Thyroid gland (tissue), 4 donors: ENCODE results near the gene PLA2G6. TPM values are rescaled to one million over a fixed set of nuclear protein-coding genes. Genes with fewer than 3 reads are reported as not detected.

Experiments used
- DNase-seq, 2 donors: peaks; one replicate each; pipeline ENCODE4 v3.0.0-alpha.2; 2019
- H3K27ac ChIP-seq, 3 donors: fragments of 200-600 bp; sonication (generic); 1 replicate in 2 of 3; 2 replicates in 1 of 3; pipeline ENCODE4 v1.5.1; 2016 to 2019; ENCODE audit warnings: mild to moderate bottlenecking in 1 of 3, moderate library complexity in 1 of 3
- H3K27me3 ChIP-seq: fragments of 200-600 bp; sonication (generic); one replicate; pipeline ENCODE4 v1.5.1; 2019
- H3K36me3 ChIP-seq, 2 donors: fragments of 200-600 bp; sonication (generic); one replicate each; pipeline ENCODE4 v1.5.1; 2016 to 2019
- H3K4me1 ChIP-seq, 2 donors: fragments of 200-600 bp; sonication (generic); one replicate each; pipeline ENCODE4 v1.5.1; 2017 to 2019
- H3K4me3 ChIP-seq, 3 donors: fragments of 200-600 bp; sonication (generic); replicated peaks in 1 of 3; 1 replicate in 2 of 3; 2 replicates in 1 of 3; pipeline ENCODE4 v1.5.1; 2016; ENCODE audit warnings: mild to moderate bottlenecking in 1 of 3
- H3K9me3 ChIP-seq: fragments of 200-600 bp; sonication (generic); one replicate; pipeline ENCODE4 v1.5.1; 2017
- POLR2A ChIP-seq, 2 donors: fragments of 450-650 bp; IDR thresholded peaks; one replicate each; pipeline ENCODE4 v1.6.1; 2017; ENCODE audit warnings: antibody characterized with exemption in 2 of 2, mild to moderate bottlenecking in 2 of 2, moderate library complexity in 1 of 2
- WGBS, 2 donors: methylation state at CpG; one replicate each; pipeline ENCODE4 v1.1.5; 2017; 5-methylcytosine and 5-hydroxymethylcytosine counted together
- intact Hi-C: fragments of 100-400 bp; cut with DNase I; formaldehyde crosslinking; loops from one replicate; pipeline ENCODE4 v1.15.1; 2023
- total RNA-seq, 4 donors: library from RNA; depleted of rRNA; stranded (reverse); fragments of >200 nt; gene quantifications; one replicate each; pipeline ENCODE4 v1.2.3, GENCODE V29; 2016
- TF ChIP-seq, protein P1 (sequence below), 6 experiments: fragments of 200-600 bp in 3 of 6; fragments of 450-650 bp in 3 of 6; sonication (generic) in 3 of 6; IDR thresholded peaks; one replicate each; pipeline ENCODE4 v1.5.1; 2016 to 2019; ENCODE audit warnings: antibody characterized with exemption in 6 of 6, mild to moderate bottlenecking in 2 of 6, inconsistent platforms in 1 of 6, moderate library complexity in 1 of 6

The PLA2G6 gene
- total RNA-seq, 4 donors from 2014 or later = 106 to 122 (median 112) TPM

DNA sequence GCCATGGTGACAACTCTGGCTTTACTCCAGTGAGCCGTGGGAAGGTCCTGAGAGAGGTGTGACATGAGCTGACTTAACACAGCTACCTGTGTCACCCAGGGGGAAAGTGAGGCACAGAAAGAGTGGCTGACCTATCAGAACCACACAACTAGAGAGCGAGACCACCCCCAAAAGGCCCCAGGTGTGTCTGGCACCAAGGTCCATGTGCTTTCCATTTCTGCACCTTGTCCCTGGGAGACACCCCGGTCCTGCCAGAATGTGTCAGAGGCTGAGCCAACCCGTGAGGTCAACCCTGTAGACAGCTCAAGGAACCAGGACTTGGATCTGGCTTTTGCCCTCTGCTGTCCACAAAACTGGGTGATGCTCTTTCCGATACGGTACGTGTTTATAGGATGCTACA is 29.9 kb upstream of the PLA2G6 start:
- Histone ChIP-seq H3K27me3 (no peaks in the 10 kb centered on the region), H3K4me1 (peaks cover 6 to 9% of the 10 kb centered on the region in 2 donors), H3K9me3 (no peaks in the 10 kb centered on the region), H3K27ac (no peak overlapping the region), H3K36me3 (no peaks in the 10 kb centered on the region), H3K4me3 (no peak overlapping the region)
- TF ChIP-seq, protein P1, sequence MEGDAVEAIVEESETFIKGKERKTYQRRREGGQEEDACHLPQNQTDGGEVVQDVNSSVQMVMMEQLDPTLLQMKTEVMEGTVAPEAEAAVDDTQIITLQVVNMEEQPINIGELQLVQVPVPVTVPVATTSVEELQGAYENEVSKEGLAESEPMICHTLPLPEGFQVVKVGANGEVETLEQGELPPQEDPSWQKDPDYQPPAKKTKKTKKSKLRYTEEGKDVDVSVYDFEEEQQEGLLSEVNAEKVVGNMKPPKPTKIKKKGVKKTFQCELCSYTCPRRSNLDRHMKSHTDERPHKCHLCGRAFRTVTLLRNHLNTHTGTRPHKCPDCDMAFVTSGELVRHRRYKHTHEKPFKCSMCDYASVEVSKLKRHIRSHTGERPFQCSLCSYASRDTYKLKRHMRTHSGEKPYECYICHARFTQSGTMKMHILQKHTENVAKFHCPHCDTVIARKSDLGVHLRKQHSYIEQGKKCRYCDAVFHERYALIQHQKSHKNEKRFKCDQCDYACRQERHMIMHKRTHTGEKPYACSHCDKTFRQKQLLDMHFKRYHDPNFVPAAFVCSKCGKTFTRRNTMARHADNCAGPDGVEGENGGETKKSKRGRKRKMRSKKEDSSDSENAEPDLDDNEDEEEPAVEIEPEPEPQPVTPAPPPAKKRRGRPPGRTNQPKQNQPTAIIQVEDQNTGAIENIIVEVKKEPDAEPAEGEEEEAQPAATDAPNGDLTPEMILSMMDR (IDR thresholded peaks at IDR 0.05) = no peak
- no peak for TF ChIP-seq POLR2A (IDR thresholded peaks at IDR 0.05)
- WGBS, 2 donors = 96 to 99% methylated on average over 7 of the region's 7 CpGs
- intact Hi-C loops = no loop called here
- no peak for DNase-seq

DNA sequence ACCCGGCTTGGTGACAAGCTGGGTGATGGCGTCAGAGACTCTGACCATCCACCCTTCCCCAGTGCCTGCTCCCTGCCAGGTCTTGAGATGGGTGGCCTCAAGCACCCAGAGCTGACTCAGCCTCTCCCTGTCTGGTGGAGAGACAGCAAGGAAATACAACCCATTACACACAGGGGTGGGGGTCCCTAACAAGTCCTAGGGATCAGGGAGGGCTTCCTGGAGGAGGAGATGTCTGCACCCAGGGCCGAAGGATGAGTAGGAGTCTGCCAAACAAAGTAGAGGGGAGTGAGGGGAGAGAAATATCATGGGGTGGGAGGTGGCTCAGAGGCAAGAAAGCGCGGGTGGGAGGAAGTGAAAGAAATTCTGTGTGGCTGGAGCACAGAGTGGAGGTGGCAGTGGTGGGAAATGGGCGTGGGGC is 26.9 kb upstream of the PLA2G6 start:
- Histone ChIP-seq H3K4me3 (no peak overlapping the region), H3K9me3 (no peaks in the 10 kb centered on the region), H3K36me3 (no peaks in the 10 kb centered on the region), H3K27me3 (no peaks in the 10 kb centered on the region), H3K27ac (no peak overlapping the region), H3K4me1 (peaks cover 7 to 21% of the 10 kb centered on the region in 2 donors)
- DNase-seq = no peak
- intact Hi-C loops = no loop called here
- WGBS, 2 donors = 91 to 94% methylated on average over 5 of the region's 6 CpGs
- no peak for TF ChIP-seq POLR2A (IDR thresholded peaks at IDR 0.05)

DNA sequence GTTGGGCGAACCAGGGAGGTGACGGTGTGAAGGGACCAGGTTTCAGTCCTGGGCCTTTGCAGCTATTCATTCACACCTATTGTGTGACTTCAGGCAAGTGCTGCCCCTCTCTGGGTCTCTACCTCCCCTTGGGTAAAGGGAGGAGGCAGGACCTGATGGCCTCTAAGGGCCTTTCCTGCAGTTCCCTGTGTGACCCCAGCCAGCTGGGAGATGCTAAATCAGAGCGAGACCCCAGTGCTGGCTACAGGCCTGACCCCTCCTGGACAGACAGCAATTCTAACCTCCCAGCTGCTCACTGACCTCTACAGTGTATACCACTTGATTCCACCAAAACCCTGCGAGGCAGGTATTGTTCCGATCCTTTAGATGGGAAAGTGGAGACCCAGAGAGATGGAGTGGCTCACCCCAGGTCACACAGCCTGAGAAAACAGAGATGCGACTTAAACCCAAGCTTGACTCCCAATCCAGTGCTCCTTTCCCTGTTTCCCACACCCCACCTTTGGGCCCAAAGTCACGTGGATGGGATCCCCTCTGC is 26.3 kb upstream of the PLA2G6 start:
- H3K27me3 ChIP-seq = no peaks in the 10 kb centered on the region
- peaks cover 10 to 25% of the 10 kb centered on the region in 2 donors for H3K4me1 ChIP-seq
- H3K36me3 ChIP-seq = no peaks in the 10 kb centered on the region
- no peak overlapping the region for H3K27ac ChIP-seq
- H3K4me3 ChIP-seq = no peak overlapping the region
- no peaks in the 10 kb centered on the region for H3K9me3 ChIP-seq
- 87 to 89% methylated on average over 4 to 7 of the region's 7 CpGs for WGBS, 2 donors
- intact Hi-C loops = no loop called here
- TF ChIP-seq, protein P1 (IDR thresholded peaks at IDR 0.05) = no peak
- no peak for TF ChIP-seq POLR2A (IDR thresholded peaks at IDR 0.05)
- no peak for DNase-seq

DNA sequence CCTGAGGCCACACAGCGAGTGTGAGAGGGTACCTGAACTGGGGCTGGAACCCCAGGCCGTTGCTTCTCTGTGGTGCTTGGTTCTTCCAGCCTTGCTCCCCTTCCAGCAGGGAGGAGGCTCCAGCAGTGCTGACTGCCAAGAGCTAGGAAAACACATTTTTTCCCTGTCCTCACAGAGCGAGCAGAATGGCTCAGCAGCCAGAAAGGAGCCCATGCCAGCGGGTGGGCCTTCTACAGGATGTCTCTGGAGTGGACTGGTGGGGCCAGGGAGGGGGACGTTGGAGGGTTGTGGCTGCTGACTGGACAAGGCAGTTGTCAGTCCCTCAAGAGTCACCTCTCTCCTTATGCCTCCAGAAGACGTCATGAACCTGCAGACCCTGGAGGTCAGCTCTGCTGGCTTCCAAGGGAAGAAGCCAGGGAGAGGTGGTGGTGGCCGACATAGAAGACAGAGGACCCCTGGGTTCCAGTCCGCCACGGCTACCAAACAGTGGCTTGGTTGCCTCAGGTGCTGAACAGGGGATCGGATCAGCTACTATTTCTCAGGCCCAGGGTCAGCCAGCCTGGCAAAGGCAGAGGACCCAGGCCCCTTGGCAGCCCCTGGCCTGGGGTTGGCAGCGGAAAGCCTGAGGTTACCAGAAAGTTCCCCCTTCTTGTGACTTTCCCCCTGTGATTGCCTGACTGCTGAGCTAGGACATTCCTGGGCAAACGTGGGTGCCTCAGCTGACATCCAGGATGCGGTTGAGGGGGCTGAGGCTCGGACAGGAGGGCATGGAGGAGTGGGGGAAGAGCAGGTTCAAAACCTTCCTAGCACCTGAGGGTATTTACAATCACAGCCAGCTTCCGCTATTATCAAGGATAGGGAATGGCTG is 23.9 kb upstream of the PLA2G6 start:
- Histone ChIP-seq H3K4me1 (peaks cover 10 to 25% of the 10 kb centered on the region in 2 donors), H3K27ac (peak overlapping the region; percentile 68 to 100 (median 97)), H3K36me3 (no peaks in the 10 kb centered on the region), H3K9me3 (no peaks in the 10 kb centered on the region), H3K4me3 (no peak overlapping the region), H3K27me3 (no peaks in the 10 kb centered on the region)
- TF ChIP-seq POLR2A (IDR thresholded peaks at IDR 0.05) = peak in 1 of 2 donors; percentile 10
- TF ChIP-seq, protein P1 (IDR thresholded peaks at IDR 0.05) = no peak
- intact Hi-C loops = no loop called here
- DNase-seq = peak; percentile 56 to 72
- WGBS, 2 donors = 59 to 78% methylated on average over 11 to 15 of the region's 15 CpGs

DNA sequence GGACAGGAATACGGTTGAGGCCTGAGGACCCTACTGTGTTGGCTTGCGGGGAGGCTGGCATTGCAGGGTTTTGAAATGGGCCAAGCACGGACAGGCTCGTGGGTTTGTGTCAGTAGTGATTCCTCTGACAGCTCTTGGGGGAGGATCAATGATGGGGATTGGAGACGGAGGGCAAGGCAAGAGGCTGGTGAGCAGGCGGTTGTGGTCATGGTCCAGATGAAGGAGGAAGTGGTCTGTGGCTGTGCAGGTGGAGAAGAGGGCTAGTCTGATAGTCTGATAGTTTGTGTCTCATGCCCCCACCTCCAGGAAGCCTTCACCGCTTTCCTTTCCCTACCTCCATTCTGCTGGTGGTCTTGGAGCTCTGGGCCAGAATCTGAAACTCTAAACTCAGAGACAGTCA is 23.2 kb upstream of the PLA2G6 start:
- Histone ChIP-seq H3K9me3 (no peaks in the 10 kb centered on the region), H3K4me1 (peaks cover 10 to 25% of the 10 kb centered on the region in 2 donors), H3K27ac (peak overlapping the region; percentile 32 to 100 (median 97)), H3K36me3 (no peaks in the 10 kb centered on the region), H3K4me3 (no peak overlapping the region), H3K27me3 (no peaks in the 10 kb centered on the region)
- TF ChIP-seq, protein P1 (IDR thresholded peaks at IDR 0.05) = no peak
- no peak for TF ChIP-seq POLR2A (IDR thresholded peaks at IDR 0.05)
- 82 to 89% methylated on average over 7 of the region's 7 CpGs for WGBS, 2 donors
- intact Hi-C loops = loop anchor here (5.0 kb wide), 1 partner anchor 113 kb away; the partner anchor contains the start of gene CSNK1E
- DNase-seq = no peak
